GM18873 (cell line): Measurements from ENCODE around the gene ANOS1.
"Not testable (repeated sequence)": the region's sequence is repeated elsewhere in the genome, so short reads cannot be mapped to it uniquely, and the experiment has no call there.

Experiments used
- ATAC-seq: cut with Tn5 transposase; IDR thresholded peaks from one replicate; pipeline ENCODE4 v1.9.1; 2021; ENCODE audit warnings: mild to moderate bottlenecking, moderate library complexity, moderate number of reproducible peaks; ENCODE audit not compliant: unreplicated experiment, low FRiP score

The ANOS1 gene

DNA sequence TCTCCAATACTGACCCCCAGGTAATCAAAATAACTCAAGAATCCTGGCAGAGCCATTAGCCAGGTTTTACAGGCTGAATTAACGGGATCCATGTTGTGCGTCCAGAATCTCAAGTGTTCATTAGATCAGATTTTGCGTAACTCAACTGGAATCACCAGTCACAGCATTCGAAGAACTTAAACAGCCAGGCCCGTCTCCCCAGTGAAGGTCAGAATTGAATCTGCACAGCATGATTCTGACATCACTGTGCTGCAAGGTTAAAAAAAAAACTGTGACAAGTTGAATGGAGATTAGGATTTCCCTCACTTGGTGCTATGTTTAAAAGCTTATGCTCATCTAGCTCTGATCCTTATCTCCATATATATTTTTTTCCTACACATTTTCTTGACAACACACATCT, 96.1 kb downstream of the ANOS1 start:
- ATAC-seq = no peak

DNA sequence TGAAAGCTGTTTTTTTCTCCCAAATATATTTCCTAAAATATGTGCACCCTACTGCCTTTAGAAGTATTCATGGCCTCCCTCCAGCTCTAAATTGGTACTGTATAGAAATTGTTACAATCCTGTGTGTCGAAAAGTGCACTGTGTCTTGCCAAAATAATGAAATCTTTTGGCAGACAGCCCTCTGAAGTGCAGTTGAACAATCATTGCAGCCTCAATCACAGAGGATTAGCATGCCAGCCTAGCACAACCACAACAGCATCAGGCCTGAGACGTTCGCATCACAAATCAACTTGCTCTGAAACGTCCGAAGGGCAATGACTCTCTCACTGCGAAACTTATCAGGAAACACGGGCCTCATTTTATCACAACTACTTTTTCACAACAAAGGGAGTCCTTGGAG, 99.0 kb downstream of the ANOS1 start:
- no peak for ATAC-seq

- no peak for ATAC-seq
Measured at GRCh38 chrX:8629871-8630270, 102.1 kb downstream of the ANOS1 start.

- ATAC-seq = no peak
Measured at GRCh38 chrX:8627796-8628195, 104.1 kb downstream of the ANOS1 start.

DNA sequence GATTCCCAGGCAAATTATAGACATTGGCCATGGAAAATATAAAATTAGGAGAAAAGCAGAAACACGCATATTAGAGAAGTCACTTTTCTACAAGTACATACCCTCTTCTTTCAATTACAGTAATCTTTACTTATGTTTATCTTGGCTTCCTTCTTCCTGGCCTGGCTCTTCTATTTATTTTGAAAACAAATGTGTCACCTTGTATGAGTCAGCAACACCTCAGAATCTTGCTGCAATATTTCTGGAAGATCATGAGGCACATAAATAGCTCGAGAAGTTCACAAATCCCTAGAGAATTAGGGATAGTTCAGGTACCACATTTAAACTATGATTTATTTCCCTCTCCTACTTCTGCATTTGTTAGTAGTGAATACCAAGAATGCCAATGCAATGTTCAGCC, 124.6 kb downstream of the ANOS1 start:
- no peak for ATAC-seq

DNA sequence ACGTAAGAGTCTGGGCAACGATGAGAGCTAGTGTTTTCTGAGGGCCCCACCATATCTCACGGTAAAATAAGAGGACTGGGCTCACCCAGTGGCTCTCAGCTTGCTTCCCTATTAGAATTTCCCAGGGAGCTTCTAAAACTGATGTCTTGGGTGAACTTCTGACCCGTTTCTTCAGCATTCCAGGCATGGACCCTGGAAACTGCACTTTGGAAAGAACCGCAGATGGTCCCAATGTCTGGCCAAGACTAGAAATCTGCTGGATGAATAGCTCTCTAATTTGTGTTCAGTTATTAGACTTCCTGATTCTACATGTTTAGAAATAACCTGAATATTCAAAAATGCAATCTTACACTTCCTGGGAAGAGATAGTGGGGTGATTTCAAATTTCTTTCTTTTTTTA, 127.8 kb downstream of the ANOS1 start:
- ATAC-seq = no peak

GRCh38 chrX:8591501-8591900, 140.4 kb downstream of the ANOS1 start:
- ATAC-seq = no peak

DNA sequence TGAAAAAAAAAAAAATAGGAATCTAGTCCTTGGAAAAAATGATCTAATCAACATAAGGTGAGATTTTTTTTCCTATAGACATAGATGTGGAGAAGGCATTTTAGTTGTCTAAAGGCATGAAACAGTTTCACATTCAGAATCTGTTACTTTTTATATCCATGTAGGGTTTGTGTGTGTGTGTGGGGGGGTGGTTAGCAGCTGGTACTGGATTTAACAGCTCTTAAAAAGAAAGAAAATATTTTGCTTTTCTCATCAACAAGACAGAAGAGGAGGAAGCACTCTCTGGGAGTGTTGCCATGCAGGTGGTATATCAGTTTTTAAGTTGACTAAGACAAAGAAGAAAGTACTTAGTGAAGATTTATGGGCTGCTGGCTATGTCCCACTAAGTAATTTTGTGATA, 145.0 kb downstream of the ANOS1 start:
- ATAC-seq = no peak

DNA sequence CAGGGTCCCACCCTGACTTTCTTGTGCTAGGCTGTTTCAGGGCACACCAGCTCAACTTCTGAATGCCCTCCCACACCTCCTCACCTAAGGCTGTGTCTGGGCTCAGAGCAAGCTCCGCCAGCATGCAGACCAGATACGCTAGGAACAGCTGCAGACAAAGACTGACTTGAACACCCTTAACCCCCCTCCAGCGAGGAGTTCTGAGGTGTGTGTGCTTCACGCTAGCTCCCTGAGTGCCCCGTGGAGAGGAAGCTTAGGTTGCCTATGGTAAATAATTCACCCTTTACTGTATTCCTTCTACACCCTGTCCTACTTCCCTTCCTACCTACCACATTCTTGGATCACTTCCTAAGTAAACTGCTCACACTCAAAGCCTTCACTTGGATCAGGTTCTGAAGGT, 152.3 kb downstream of the ANOS1 start:
- ATAC-seq = no peak

- ATAC-seq = no peak
Measured at GRCh38 chrX:8576821-8577220, 155.1 kb downstream of the ANOS1 start.

- ATAC-seq = no peak
Measured at GRCh38 chrX:8565729-8566128, 166.2 kb downstream of the ANOS1 start.

- ATAC-seq = no peak
Measured at GRCh38 chrX:8548446-8548845, 183.5 kb downstream of the ANOS1 start.

GRCh38 chrX:8546715-8547114, 185.2 kb downstream of the ANOS1 start:
- ATAC-seq = no peak

DNA sequence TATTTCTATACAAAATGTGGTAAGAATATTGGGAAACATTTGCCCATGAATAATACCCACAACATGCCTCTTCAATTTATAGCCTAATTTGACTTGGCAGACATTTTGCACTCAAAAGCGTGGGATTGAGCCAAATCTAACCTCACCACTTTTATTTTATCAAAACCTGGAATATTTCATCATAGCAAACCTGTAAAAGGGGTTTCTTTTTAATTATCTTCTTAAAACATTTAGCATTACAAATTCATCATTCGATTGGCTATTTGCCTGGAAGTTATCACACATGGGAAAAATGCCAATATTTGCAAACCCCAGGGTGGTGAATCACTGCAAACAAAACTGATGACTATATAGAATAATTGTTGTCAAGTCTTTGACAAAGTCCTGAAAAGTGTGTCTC, 211.1 kb downstream of the ANOS1 start:
- no peak for ATAC-seq

DNA sequence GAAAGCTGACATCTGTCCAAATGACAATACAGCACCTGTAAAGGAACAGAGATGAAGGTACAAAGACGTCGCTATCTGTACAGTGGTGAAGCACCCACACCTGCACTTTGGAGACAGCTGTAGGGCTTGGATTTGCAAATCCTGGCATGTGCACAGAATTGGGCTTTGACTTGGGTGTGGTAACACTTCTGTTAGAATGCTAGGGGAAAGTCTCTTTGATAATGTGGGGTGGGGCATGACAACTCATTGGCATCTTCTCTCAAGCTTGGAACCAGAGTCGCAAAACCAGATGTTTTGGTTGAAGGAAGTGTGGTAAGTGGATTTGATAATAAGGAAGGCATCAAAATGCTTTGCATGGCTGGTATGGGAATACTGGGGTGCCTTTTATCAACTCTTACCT, 211.8 kb downstream of the ANOS1 start:
- no peak for ATAC-seq

GRCh38 chrX:8504451-8504850, 227.5 kb downstream of the ANOS1 start:
- no peak for ATAC-seq

GRCh38 chrX:8502101-8502500, 229.8 kb downstream of the ANOS1 start:
- not testable (repeated sequence) for ATAC-seq

DNA sequence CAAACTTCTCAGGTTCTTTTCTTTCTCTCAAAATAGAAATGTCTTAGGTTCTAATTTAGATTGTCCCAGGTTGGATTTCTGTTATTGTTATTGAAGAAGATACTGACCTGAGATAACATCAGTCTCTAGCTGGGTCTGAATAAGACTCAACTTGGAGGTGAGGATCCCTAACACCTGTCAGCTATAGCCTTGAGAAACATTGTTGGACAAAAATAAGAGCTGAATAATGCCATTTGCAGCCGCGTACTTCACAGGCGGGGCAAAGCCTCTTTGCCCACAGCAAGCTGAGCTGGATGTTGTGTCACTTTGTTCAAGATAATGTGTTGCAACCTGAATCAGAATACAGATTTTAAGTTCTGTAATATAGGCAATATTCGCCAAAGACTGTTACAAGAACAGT, 231.7 kb downstream of the ANOS1 start:
- ATAC-seq = no peak

DNA sequence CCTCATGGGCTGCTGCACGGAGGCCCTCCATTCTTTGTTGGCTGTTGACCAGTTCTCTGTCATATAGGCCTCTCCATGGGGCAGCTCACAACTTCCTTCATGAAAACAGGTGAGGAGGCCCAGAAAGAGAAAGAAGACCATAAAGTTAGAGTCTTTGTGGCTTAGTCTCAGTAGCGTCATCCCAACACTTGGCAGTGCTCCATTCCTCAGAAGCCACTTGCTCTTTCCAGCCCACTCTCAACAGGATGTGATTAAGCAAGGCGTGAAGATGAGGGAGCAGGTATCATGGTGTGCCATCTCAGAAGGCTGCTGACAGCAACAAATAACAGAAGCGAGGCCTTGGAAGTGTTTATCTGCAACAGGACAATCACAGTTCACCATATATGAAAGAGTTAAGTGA, 236.9 kb downstream of the ANOS1 start:
- not testable (repeated sequence) for ATAC-seq

GRCh38 chrX:8484360-8484949, 247.5 kb downstream of the ANOS1 start:
- ATAC-seq = no peak
